ENCODE data around the gene RBM42. TPM values are rescaled to one million over a fixed set of nuclear protein-coding genes. Genes with fewer than 3 reads are reported as not detected.

Gene RBM42
- total and polyA plus RNA-seq, 9 of the 15 experiments (the other 6 are each of a cell fraction or from before 2014, with no cell fraction given): 5.7 to 149 (median 32.4) TPM

DNA sequence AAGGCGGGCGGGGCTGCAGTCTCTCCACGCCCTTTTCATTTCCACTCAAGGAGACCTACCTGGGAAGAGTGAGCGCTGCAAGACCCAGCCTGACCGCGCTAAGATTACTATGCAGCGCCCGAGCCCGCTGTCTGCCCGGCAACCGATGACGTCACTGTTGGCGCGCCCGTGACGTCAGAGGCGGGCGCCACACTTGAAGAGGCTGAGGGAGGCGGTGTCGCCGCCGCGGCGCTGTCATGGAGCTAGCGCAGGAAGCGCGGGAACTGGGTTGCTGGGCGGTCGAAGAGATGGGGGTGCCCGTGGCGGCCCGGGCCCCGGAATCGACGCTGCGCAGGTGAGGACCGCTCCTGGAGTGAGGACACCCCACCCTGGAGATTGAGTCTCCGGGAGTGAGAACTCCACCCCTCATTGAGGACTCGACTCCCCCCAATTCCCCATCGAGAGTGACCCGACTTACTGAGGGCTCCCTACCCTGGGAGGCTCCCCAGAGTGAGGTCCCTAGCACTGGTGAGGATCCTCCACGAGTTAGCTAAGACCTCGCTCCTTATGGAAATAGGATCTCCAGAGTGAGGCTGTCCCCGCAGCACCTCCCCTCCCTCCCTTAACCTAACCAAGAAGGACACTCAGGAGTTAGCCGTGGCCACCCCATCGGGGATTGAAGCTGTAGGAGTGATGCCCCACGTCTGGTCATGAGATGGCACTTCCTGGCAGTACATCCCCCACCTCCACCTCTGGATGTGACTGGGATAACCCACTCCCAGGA lies 16.1 kb upstream of the RBM42 start, which contains the start of gene HAUS5 (continued):
- TF ChIP-seq, protein P1, sequence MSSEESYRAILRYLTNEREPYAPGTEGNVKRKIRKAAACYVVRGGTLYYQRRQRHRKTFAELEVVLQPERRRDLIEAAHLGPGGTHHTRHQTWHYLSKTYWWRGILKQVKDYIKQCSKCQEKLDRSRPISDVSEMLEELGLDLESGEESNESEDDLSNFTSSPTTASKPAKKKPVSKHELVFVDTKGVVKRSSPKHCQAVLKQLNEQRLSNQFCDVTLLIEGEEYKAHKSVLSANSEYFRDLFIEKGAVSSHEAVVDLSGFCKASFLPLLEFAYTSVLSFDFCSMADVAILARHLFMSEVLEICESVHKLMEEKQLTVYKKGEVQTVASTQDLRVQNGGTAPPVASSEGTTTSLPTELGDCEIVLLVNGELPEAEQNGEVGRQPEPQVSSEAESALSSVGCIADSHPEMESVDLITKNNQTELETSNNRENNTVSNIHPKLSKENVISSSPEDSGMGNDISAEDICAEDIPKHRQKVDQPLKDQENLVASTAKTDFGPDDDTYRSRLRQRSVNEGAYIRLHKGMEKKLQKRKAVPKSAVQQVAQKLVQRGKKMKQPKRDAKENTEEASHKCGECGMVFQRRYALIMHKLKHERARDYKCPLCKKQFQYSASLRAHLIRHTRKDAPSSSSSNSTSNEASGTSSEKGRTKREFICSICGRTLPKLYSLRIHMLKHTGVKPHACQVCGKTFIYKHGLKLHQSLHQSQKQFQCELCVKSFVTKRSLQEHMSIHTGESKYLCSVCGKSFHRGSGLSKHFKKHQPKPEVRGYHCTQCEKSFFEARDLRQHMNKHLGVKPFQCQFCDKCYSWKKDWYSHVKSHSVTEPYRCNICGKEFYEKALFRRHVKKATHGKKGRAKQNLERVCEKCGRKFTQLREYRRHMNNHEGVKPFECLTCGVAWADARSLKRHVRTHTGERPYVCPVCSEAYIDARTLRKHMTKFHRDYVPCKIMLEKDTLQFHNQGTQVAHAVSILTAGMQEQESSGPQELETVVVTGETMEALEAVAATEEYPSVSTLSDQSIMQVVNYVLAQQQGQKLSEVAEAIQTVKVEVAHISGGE (CRISPR knock-in tag; IDR thresholded peaks at IDR 0.05): 0 out of 6 replicates have a peak, but pooled peaks of 1 of the 3 experiments have one; percentile 44
- no peak for TF ChIP-seq ZKSCAN8 (CRISPR knock-in tag; IDR thresholded peaks at IDR 0.05)
- peak; percentile 90 for TF ChIP-seq ZNF76 (CRISPR knock-in tag; IDR thresholded peaks at IDR 0.05; ENCODE audit: borderline replicate concordance)
- peak; percentile 90 for TF ChIP-seq SAP30 (IDR thresholded peaks at IDR 0.05; ENCODE audit: borderline replicate concordance, insufficient read depth, low read depth, low read length, poor library complexity, severe bottlenecking)
- TF ChIP-seq HNRNPK (IDR thresholded peaks at IDR 0.05; ENCODE audit: low read depth, low read length, poor library complexity, severe bottlenecking): no peak
- TF ChIP-seq ZNF140 (CRISPR knock-in tag; IDR thresholded peaks at IDR 0.05): no peak
- TF ChIP-seq, protein P2, sequence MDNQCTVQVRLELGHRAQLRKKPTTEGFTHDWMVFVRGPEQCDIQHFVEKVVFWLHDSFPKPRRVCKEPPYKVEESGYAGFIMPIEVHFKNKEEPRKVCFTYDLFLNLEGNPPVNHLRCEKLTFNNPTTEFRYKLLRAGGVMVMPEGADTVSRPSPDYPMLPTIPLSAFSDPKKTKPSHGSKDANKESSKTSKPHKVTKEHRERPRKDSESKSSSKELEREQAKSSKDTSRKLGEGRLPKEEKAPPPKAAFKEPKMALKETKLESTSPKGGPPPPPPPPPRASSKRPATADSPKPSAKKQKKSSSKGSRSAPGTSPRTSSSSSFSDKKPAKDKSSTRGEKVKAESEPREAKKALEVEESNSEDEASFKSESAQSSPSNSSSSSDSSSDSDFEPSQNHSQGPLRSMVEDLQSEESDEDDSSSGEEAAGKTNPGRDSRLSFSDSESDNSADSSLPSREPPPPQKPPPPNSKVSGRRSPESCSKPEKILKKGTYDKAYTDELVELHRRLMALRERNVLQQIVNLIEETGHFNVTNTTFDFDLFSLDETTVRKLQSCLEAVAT (IDR thresholded peaks at IDR 0.05): peak in 1 of 2 experiments; percentile 33; a peak in 1 of 4 replicates
- TF ChIP-seq, protein P3, sequence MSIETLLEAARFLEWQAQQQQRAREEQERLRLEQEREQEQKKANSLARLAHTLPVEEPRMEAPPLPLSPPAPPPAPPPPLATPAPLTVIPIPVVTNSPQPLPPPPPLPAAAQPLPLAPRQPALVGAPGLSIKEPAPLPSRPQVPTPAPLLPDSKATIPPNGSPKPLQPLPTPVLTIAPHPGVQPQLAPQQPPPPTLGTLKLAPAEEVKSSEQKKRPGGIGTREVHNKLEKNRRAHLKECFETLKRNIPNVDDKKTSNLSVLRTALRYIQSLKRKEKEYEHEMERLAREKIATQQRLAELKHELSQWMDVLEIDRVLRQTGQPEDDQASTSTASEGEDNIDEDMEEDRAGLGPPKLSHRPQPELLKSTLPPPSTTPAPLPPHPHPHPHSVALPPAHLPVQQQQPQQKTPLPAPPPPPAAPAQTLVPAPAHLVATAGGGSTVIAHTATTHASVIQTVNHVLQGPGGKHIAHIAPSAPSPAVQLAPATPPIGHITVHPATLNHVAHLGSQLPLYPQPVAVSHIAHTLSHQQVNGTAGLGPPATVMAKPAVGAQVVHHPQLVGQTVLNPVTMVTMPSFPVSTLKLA (conservative IDR thresholded peaks at IDR 0.05): peak; percentile 74 to 90
- TF ChIP-seq, protein P4, sequence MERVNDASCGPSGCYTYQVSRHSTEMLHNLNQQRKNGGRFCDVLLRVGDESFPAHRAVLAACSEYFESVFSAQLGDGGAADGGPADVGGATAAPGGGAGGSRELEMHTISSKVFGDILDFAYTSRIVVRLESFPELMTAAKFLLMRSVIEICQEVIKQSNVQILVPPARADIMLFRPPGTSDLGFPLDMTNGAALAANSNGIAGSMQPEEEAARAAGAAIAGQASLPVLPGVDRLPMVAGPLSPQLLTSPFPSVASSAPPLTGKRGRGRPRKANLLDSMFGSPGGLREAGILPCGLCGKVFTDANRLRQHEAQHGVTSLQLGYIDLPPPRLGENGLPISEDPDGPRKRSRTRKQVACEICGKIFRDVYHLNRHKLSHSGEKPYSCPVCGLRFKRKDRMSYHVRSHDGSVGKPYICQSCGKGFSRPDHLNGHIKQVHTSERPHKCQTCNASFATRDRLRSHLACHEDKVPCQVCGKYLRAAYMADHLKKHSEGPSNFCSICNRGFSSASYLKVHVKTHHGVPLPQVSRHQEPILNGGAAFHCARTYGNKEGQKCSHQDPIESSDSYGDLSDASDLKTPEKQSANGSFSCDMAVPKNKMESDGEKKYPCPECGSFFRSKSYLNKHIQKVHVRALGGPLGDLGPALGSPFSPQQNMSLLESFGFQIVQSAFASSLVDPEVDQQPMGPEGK (CRISPR knock-in tag; IDR thresholded peaks at IDR 0.05; ENCODE audit: borderline replicate concordance): no peak
- TF ChIP-seq SRSF1 (IDR thresholded peaks at IDR 0.05; ENCODE audit: low read depth, low read length): no peak

Measured in K562 (cell line).